Right atrium auricular region (tissue), 2 donors: ENCODE measurements around the gene TMEM184B. TPM values are rescaled to one million over a fixed set of nuclear protein-coding genes. Genes with fewer than 3 reads are reported as not detected.
A peak's percentile ranks its signal among the peaks of the same experiment; 100 is the strongest.

Source experiments
- DNase-seq: peaks from one replicate; pipeline ENCODE4 v3.0.0-alpha.2; 2019; ENCODE audit warnings: low spot score
- H3K27ac ChIP-seq, 2 donors: fragments of 200-600 bp; sonication (generic); 1 replicate in 1 of 2; 2 replicates in 1 of 2; pipeline ENCODE4 v1.5.1; 2016 to 2019
- H3K27me3 ChIP-seq, 2 donors: fragments of 200-600 bp; sonication (generic); one replicate each; pipeline versions ENCODE4 v1.5.1 to v1.6.0; 2017 to 2019
- H3K36me3 ChIP-seq: fragments of 200-600 bp; sonication (generic); one replicate; pipeline ENCODE4 v1.5.1; 2016
- H3K4me1 ChIP-seq, 2 donors: fragments of 200-600 bp; sonication (generic); one replicate each; pipeline versions ENCODE4 v1.5.1 to v1.6.0; 2017 to 2019
- H3K4me3 ChIP-seq, 2 donors: fragments of 200-600 bp; sonication (generic); 1 replicate in 1 of 2; 2 replicates in 1 of 2; pipeline ENCODE4 v1.5.1; 2017 to 2019; ENCODE audit warnings: mild to moderate bottlenecking in 1 of 2, moderate library complexity in 1 of 2
- H3K9me3 ChIP-seq, 2 donors: fragments of 200-600 bp; sonication (generic); one replicate each; pipeline ENCODE4 v1.5.1; 2019
- CTCF ChIP-seq, 2 donors: fragments of 200-600 bp; sonication (generic); IDR thresholded peaks; one replicate each; pipeline ENCODE4 v1.5.1; 2019; ENCODE audit warnings: antibody characterized with exemption in 2 of 2
- total RNA-seq, 2 donors: library from RNA; depleted of rRNA; stranded (reverse); fragments of >200 nt; gene quantifications; one replicate each; pipeline ENCODE4 v1.1.0, GENCODE V29; 2016

Gene TMEM184B
- total RNA-seq, 2 donors from 2014 or later, result 51.2 to 76.1 TPM

- Histone ChIP-seq H3K27me3 (no peaks in the 10 kb centered on the region), H3K4me3 (no peak overlapping the region), H3K4me1 (peaks cover 0 to 81% of the 10 kb centered on the region in 2 donors), H3K27ac (peak overlapping the region; percentile 71 to 86), H3K36me3 (no peaks in the 10 kb centered on the region), H3K9me3 (no peaks in the 10 kb centered on the region)
- no peak for TF ChIP-seq CTCF (IDR thresholded peaks at IDR 0.05)
- no peak for DNase-seq
These were observed 15.6 kb downstream of the TMEM184B start for GRCh38 chr22:38257181-38257580.

DNA sequence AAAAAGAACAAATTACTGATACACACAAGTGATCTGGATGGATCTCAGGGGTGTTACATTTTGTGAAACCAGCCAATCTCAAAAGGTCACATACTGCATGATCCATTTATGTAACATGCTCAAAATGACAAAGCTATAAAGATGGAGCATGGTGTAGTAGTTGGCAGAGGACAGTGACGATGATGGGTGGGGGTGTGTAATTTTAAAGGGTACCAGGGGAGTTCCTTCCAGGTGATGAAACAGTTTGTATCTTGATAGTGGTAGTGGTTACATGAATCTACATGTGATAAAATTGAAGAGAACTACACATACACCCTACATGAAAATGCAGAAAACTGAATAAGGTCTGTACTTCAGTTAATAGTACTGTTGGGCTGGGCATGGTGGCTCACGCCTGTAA lies 17.1 kb downstream of the TMEM184B start:
- H3K27ac ChIP-seq, result peak overlapping the region in 1 of 2 donors; percentile 86
- H3K27me3 ChIP-seq, result no peaks in the 10 kb centered on the region
- no peaks in the 10 kb centered on the region for H3K9me3 ChIP-seq
- H3K4me3 ChIP-seq, result no peak overlapping the region
- no peak for DNase-seq
- H3K36me3 ChIP-seq, result no peaks in the 10 kb centered on the region
- H3K4me1 ChIP-seq, result peaks cover 0 to 76% of the 10 kb centered on the region in 2 donors
- no peak for TF ChIP-seq CTCF (IDR thresholded peaks at IDR 0.05)

- no peaks in the 10 kb centered on the region for H3K27me3 ChIP-seq
- no peaks in the 10 kb centered on the region for H3K9me3 ChIP-seq
- peaks cover 0 to 65% of the 10 kb centered on the region in 2 donors for H3K4me1 ChIP-seq
- peaks cover 12% of the 10 kb centered on the region for H3K36me3 ChIP-seq
- H3K4me3 ChIP-seq, result no peak overlapping the region
- DNase-seq, result no peak
- peak overlapping the region; percentile 27 to 31 for H3K27ac ChIP-seq
- TF ChIP-seq CTCF (IDR thresholded peaks at IDR 0.05), result no peak
These were observed 21.5 kb downstream of the TMEM184B start for GRCh38 chr22:38251341-38251692.

DNA sequence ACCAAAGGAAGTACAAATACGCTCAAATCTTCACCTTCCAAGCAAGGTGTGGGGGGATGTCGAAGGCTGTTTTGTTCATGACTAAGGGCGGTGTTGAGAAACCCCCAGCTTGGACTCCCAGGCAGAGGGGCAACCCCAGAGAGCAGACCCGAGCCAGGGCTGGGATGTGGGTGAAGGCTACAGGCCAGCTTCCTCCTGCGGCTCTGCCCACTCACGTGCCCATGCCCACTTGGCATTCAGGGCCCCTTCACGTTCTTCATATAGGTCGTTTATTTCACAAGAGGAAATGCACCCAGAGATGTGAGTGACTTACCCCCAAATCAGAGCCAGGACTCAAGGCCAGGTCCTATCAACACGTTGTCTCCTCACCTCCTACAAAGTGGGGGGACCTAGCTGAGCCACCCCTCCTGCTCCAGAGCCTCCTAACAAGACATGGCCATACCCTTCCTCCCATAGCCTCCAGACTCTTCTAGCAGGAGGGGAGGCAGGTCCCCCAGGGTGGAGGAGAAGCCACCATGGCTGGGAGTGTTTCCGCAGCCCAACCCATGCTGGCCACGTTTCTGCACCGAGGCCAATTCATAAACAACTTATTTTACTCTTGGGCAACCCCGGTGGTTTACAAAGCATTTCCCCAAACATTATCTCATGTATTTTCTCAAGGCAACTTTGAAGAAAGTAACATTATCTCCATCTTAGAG lies 22.0 kb downstream of the TMEM184B start:
- Histone ChIP-seq H3K27me3 (no peaks in the 10 kb centered on the region), H3K36me3 (peaks cover 18% of the 10 kb centered on the region), H3K27ac (peak overlapping the region; percentile 27 to 31), H3K4me1 (peaks cover 0 to 66% of the 10 kb centered on the region in 2 donors), H3K4me3 (no peak overlapping the region), H3K9me3 (no peaks in the 10 kb centered on the region)
- no peak for DNase-seq
- no peak for TF ChIP-seq CTCF (IDR thresholded peaks at IDR 0.05)

DNA sequence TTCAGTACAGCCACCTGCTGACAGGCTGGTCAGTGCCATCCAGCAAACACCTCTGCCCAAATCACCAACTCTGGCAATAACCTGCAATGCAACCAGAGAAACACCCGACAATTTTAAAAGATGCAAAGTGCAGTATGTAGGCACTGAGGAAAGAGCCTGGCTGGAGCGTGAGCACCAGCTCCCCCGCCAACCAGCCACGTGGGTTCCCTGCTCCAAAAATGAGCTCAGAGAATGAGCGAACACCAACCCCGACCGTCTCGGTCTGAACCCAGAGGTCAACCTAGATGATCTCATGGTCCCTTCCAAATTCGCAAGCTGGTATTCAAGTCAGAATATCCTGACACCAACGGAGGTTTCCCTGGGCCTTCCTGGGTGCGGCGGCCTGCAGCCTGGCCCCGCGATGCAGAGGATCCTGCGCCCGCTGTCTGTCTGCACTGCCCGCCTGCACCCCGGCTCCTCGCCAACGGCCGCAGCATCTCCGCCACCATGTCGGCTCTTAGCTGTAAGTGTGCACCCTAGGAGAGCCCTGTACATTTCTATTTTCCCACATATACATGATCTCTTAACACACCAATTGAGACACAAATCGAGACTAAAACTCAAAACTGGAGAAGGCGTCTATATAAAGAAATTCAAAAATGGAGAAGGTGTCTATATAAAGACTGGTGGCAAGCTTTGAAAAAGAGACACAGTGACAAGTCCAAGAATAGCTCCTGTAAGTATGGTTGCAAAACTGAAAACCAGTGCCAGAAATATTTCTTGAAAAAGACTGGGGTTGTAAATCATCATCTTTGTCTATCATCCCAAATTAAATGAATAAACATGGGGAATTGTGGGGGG lies 22.8 kb downstream of the TMEM184B start:
- no peak for TF ChIP-seq CTCF (IDR thresholded peaks at IDR 0.05)
- H3K27ac ChIP-seq, result peak overlapping the region in 1 of 2 donors; percentile 27
- no peak overlapping the region for H3K4me3 ChIP-seq
- H3K4me1 ChIP-seq, result peaks cover 0 to 61% of the 10 kb centered on the region in 2 donors
- no peaks in the 10 kb centered on the region for H3K27me3 ChIP-seq
- DNase-seq, result no peak
- H3K36me3 ChIP-seq, result peaks cover 24% of the 10 kb centered on the region
- H3K9me3 ChIP-seq, result no peaks in the 10 kb centered on the region
